PC-3 (cell line): ENCODE results near the gene IFNA7. TPM values are rescaled to one million over a fixed set of nuclear protein-coding genes. Genes with fewer than 3 reads are reported as not detected.
"Not testable (repeated sequence)": the region's sequence is repeated elsewhere in the genome, so short reads cannot be mapped to it uniquely, and the experiment has no call there.

ENCODE experiments used
- ATAC-seq: fragments of 200-7000 bp; cut with Tn5 transposase; 2 replicates; pipeline ENCODE4 v1.9.1; 2020; ENCODE audit warnings: mild to moderate bottlenecking, moderate library complexity
- BruUV-seq: library from RNA; stranded (reverse); fragments of 400-500 nt; replicated peaks from 2 replicates; lab custom pipeline; 2021; lab: Mats Ljungman, UMichigan
- CTCF ChIA-PET: fragments of 300-600 bp; sonication (Branson Sonifier 250); formaldehyde crosslinking; loops from one replicate; lab custom pipeline; 2022; ENCODE audit warnings: antibody characterized with exemption; lab: Charles Lee
- POLR2A ChIA-PET: fragments of 300-600 bp; sonication (Branson Sonifier 250); formaldehyde crosslinking; loops from one replicate; lab custom pipeline; 2022; ENCODE audit warnings: antibody characterized with exemption; ENCODE audit not compliant: unreplicated experiment; lab: Charles Lee
- DNase-seq: peaks from one replicate; pipeline ENCODE4 v3.0.0-alpha.2; 2015
- H2AFZ ChIP-seq: fragments of 300-600 bp; sonication (generic); 2 replicates; pipeline ENCODE4 v1.6.0; 2016; ENCODE audit warnings: antibody characterized with exemption, low read length
- H3F3A ChIP-seq: fragments of 300-600 bp; sonication (generic); one replicate; pipeline ENCODE4 v1.6.0; 2017; ENCODE audit warnings: antibody characterized with exemption, low read length, control low read depth, mild to moderate bottlenecking; ENCODE audit not compliant: unreplicated experiment
- H3K27ac ChIP-seq: fragments of 300-600 bp; sonication (generic); 2 replicates; pipeline ENCODE4 v1.5.1; 2016; ENCODE audit warnings: mild to moderate bottlenecking, low read length
- H3K27me3 ChIP-seq: fragments of 300-600 bp; sonication (generic); 2 replicates; pipeline ENCODE4 v1.6.1; 2016; ENCODE audit warnings: low read length, mixed read lengths
- H3K36me3 ChIP-seq: fragments of 300-600 bp; sonication (generic); 2 replicates; pipeline ENCODE4 v1.6.1; 2016; ENCODE audit warnings: low read depth, mixed run types, low read length, mixed read lengths
- H3K4me1 ChIP-seq: fragments of 300-600 bp; sonication (generic); 2 replicates; pipeline ENCODE4 v1.5.1; 2016; ENCODE audit warnings: low read length; ENCODE audit not compliant: insufficient read depth
- H3K4me2 ChIP-seq: fragments of 300-600 bp; sonication (generic); 2 replicates; pipeline ENCODE4 v1.6.0; 2016; ENCODE audit warnings: low read length
- H3K4me3 ChIP-seq: fragments of 300-600 bp; sonication (generic); 2 replicates; pipeline ENCODE4 v1.5.1; 2016; ENCODE audit warnings: mild to moderate bottlenecking, low read length, mixed read lengths
- H3K79me2 ChIP-seq: fragments of 300-600 bp; sonication (generic); 2 replicates; pipeline ENCODE4 v1.6.1; 2017; ENCODE audit warnings: low read length, mixed read lengths
- H3K9ac ChIP-seq: fragments of 300-600 bp; sonication (generic); 2 replicates; pipeline ENCODE4 v1.6.0; 2016; ENCODE audit warnings: mild to moderate bottlenecking, low read length
- H3K9me2 ChIP-seq: fragments of 300-600 bp; sonication (generic); replicated peaks from 2 replicates; pipeline ENCODE4 v1.6.1; 2016; ENCODE audit warnings: mixed run types, low read length, mixed read lengths
- H3K9me3 ChIP-seq: fragments of 300-600 bp; sonication (generic); 2 replicates; pipeline ENCODE4 v1.6.1; 2016; ENCODE audit warnings: low read length, mixed read lengths
- H4K20me1 ChIP-seq: fragments of 300-600 bp; sonication (generic); 2 replicates; pipeline ENCODE4 v1.6.1; 2016; ENCODE audit warnings: low read length, mixed read lengths
- EZH2 ChIP-seq: fragments of 300-600 bp; sonication (generic); IDR thresholded peaks from one replicate; pipeline ENCODE4 v1.6.1; 2017; ENCODE audit warnings: antibody characterized with exemption, mild to moderate bottlenecking, low read length; ENCODE audit not compliant: unreplicated experiment
- EZH2phosphoT487 ChIP-seq: fragments of 300-600 bp; sonication (generic); IDR thresholded peaks from 2 replicates; pipeline ENCODE4 v1.6.1; 2018; ENCODE audit warnings: mild to moderate bottlenecking, antibody characterized with exemption, low read length, borderline replicate concordance
- intact Hi-C: fragments of 100-400 bp; cut with micrococcal nuclease; formaldehyde crosslinking; loops from 2 replicates; pipeline ENCODE4 v1.9.0; 2023
- total RNA-seq: library from RNA; depleted of rRNA; stranded (reverse); fragments of >200 nt; gene quantifications from 2 replicates; pipeline ENCODE4 v1.2.3, GENCODE V29; 2014
- TF ChIP-seq, protein P1 (sequence below): fragments of 300-600 bp; sonication (generic); conservative IDR thresholded peaks from 2 replicates; pipeline ENCODE4 v1.5.1; 2017; ENCODE audit warnings: antibody characterized with exemption, low read depth, mild to moderate bottlenecking, low read length

IFNA7 gene
- total RNA-seq, 1 experiment from 2014 or later, result not detected

DNA sequence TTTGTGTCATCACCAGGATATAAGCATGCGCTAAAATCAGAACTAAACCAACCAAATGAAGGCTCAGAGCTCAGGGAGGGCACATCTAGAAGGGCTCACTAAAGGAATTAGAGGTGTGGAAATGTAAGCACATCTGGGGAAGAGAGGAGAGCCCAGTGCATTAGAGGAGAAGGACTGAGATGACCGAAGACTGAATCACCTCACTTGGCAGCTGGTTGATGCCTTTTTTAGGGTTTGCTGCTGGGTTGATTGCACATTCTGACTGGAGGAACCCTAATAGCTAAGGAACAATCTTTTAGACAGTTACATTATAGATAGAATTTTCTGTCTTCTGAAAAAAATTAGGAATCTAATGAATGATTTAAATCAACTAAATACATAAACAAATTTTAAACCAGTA is 27.3 kb downstream of the IFNA7 start:
- no peaks in the 10 kb centered on the region for H3K79me2 ChIP-seq
- H3K36me3 ChIP-seq, result no peaks in the 10 kb centered on the region
- no peaks in the 10 kb centered on the region for H4K20me1 ChIP-seq
- POLR2A ChIA-PET, result no interaction called here
- no peak for ATAC-seq
- no peaks in the 10 kb centered on the region for H3K9me3 ChIP-seq
- CTCF ChIA-PET, result no interaction called here
- no peak overlapping the region for H3K4me3 ChIP-seq
- H3K4me1 ChIP-seq, result no peaks in the 10 kb centered on the region
- H3K27me3 ChIP-seq, result peaks cover 24% of the 10 kb centered on the region
- no peak overlapping the region for H3K9ac ChIP-seq
- TF ChIP-seq, protein P1, sequence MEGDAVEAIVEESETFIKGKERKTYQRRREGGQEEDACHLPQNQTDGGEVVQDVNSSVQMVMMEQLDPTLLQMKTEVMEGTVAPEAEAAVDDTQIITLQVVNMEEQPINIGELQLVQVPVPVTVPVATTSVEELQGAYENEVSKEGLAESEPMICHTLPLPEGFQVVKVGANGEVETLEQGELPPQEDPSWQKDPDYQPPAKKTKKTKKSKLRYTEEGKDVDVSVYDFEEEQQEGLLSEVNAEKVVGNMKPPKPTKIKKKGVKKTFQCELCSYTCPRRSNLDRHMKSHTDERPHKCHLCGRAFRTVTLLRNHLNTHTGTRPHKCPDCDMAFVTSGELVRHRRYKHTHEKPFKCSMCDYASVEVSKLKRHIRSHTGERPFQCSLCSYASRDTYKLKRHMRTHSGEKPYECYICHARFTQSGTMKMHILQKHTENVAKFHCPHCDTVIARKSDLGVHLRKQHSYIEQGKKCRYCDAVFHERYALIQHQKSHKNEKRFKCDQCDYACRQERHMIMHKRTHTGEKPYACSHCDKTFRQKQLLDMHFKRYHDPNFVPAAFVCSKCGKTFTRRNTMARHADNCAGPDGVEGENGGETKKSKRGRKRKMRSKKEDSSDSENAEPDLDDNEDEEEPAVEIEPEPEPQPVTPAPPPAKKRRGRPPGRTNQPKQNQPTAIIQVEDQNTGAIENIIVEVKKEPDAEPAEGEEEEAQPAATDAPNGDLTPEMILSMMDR, result no peak
- TF ChIP-seq EZH2phosphoT487 (no peak), EZH2 (no peak)
- no peak overlapping the region for H3K27ac ChIP-seq
- intact Hi-C loops, result no loop called here
- no peak overlapping the region for H3K4me2 ChIP-seq
- no peaks in the 10 kb centered on the region for H3K9me2 ChIP-seq
- no peak overlapping the region for H2AFZ ChIP-seq
- H3F3A ChIP-seq, result no peaks in the 10 kb centered on the region
- no peak for DNase-seq
- BruUV-seq, result no TSS peak

DNA sequence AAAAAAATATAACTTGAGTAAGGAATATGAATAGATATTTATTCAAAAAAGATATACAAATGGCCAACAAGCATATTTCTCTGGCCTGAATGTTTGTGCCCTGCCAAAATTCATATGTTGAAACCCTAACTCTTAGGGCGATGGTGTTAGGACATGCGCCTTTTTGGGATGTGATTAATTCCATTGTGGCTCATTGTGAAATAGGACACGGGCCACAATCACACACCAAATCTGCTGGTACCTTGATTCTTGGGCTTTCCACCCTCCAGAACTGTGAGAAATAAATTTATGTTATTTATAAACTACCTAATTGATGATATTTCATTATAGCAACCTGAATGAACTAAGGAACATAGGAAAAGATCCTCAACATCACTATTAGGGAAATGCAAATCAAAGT is 29.8 kb downstream of the IFNA7 start:
- H3K36me3 ChIP-seq, result no peaks in the 10 kb centered on the region
- H3K27ac ChIP-seq, result no peak overlapping the region
- H3K4me2 ChIP-seq, result no peak overlapping the region
- H3K9me3 ChIP-seq, result no peaks in the 10 kb centered on the region
- intact Hi-C loops, result no loop called here
- no peak for TF ChIP-seq EZH2phosphoT487
- TF ChIP-seq, protein P1, result no peak
- no peak for TF ChIP-seq EZH2
- H3K79me2 ChIP-seq, result no peaks in the 10 kb centered on the region
- no peaks in the 10 kb centered on the region for H3F3A ChIP-seq
- H3K9ac ChIP-seq, result no peak overlapping the region
- no peak for DNase-seq
- no peak for ATAC-seq
- H3K4me3 ChIP-seq, result no peak overlapping the region
- no peak overlapping the region for H2AFZ ChIP-seq
- ChIA-PET POLR2A (no interaction called here), CTCF (no interaction called here)
- H3K9me2 ChIP-seq, result no peaks in the 10 kb centered on the region
- H3K4me1 ChIP-seq, result no peaks in the 10 kb centered on the region
- H4K20me1 ChIP-seq, result no peaks in the 10 kb centered on the region
- BruUV-seq, result no TSS peak
- H3K27me3 ChIP-seq, result peaks cover 15% of the 10 kb centered on the region

DNA sequence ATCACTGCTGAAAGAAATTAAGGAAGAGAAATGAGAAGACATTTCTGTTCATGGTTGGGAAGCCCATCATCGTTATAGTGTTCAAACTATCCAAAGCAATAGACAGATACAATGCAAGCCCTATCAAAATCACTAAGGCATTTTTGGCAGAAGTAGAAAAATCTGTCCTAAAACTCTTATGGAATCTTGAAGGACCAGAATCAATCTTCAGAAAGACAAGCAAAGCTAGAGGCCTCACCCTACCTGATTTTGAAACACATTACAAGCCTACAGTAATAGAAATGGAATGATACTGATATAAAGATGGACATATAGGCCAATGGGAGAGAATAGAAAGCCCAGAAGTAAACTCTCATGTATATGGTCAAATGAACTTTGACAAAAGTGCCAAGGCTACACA is 30.7 kb downstream of the IFNA7 start:
- CTCF ChIA-PET, result no interaction called here

DNA sequence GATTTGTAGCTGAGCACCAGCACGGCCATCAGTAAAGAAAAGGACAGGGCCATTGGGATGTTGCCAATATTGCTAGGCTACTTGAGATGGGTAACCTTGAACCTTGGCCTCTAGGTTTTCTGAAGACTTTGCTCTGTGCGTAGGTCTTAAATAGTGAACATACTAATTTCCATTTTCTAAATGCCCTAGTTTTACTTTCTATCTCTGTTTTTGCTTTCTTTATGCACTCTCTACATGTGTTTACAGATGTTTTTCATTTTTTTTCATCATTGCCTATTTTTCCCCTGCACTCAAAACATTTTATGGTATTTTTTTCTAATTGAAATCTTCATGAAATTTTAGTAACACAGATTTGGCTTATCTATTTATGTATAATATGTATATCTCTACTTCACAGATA is 35.4 kb downstream of the IFNA7 start, which contains the start of gene IFNA21:
Gene IFNA21 (minus strand): TSS at position 101 of the 400 bp plus-strand sequence. CDS start 48 bp downstream, at position 53.
- H3K27ac ChIP-seq, H3K4me2 ChIP-seq, H4K20me1 ChIP-seq, H3K9me2 ChIP-seq, DNase-seq, H3K9ac ChIP-seq, intact Hi-C loops, POLR2A ChIA-PET, ATAC-seq, H2AFZ ChIP-seq, H3K4me1 ChIP-seq, BruUV-seq, H3K27me3 ChIP-seq, H3K9me3 ChIP-seq, H3K79me2 ChIP-seq, H3F3A ChIP-seq, H3K4me3 ChIP-seq, CTCF ChIA-PET, H3K36me3 ChIP-seq: not testable (repeated sequence)

More for the DNA sequence above, 30.7 kb downstream of the IFNA7 start:
- Histone ChIP-seq H3K4me2 (no peak overlapping the region), H3F3A (no peaks in the 10 kb centered on the region), H3K36me3 (no peaks in the 10 kb centered on the region), H3K9ac (no peak overlapping the region), H3K27ac (no peak overlapping the region), H3K4me1 (no peaks in the 10 kb centered on the region), H3K4me3 (no peak overlapping the region), H3K27me3 (peaks cover 12% of the 10 kb centered on the region; the same call in 1 of the 2 replicates), H2AFZ (no peak overlapping the region), H3K9me3 (no peaks in the 10 kb centered on the region), H3K79me2 (no peaks in the 10 kb centered on the region), H3K9me2 (no peaks in the 10 kb centered on the region), H4K20me1 (no peaks in the 10 kb centered on the region)
- POLR2A ChIA-PET, result no interaction called here
- BruUV-seq, result no TSS peak
- no peak for ATAC-seq
- intact Hi-C loops, result no loop called here
- DNase-seq, result no peak
- TF ChIP-seq EZH2phosphoT487 (no peak), EZH2 (no peak)
- TF ChIP-seq, protein P1, result no peak
